T-cell (primary cell): ENCODE results near the gene MOB4. TPM values are rescaled to one million over a fixed set of nuclear protein-coding genes. Genes with fewer than 3 reads are reported as not detected.

Experiments used
- ATAC-seq, 4 experiments: fragments of 200-7000 bp in 3 of 4; fragments of 150-1000 bp in 1 of 4; cut with Tn5 transposase; replicated peaks in 1 of 4; 1 replicate in 3 of 4; 2 replicates in 1 of 4; pipeline ENCODE4 v1.10.0; 2021; ENCODE audit warnings: moderate library complexity in 3 of 4, mild to moderate bottlenecking in 2 of 4, moderate number of reproducible peaks in 1 of 4
- CTCF ChIA-PET, 2 donors: fragments of 300-600 bp; sonication (Branson Sonifier 250); formaldehyde crosslinking; loops; one replicate each; lab custom pipeline; 2022; ENCODE audit warnings: antibody characterized with exemption in 2 of 2; lab: Charles Lee
- POLR2A ChIA-PET, 2 donors: fragments of 300-600 bp; sonication (Branson Sonifier 250); formaldehyde crosslinking; loops; one replicate each; lab custom pipeline; 2022; ENCODE audit warnings: antibody characterized with exemption in 2 of 2; lab: Charles Lee
- DNase-seq, 35 experiments: peaks; one replicate each; pipeline versions ENCODE4 v3.0.0 to v3.0.0-alpha.2; 2013 to 2023
- H3K27ac ChIP-seq: one replicate; pipeline ENCODE4 v1.5.1; 2013; ENCODE audit warnings: low read length
- H3K27me3 ChIP-seq, 2 experiments: replicated peaks in 1 of 2; 1 replicate in 1 of 2; 2 replicates in 1 of 2; pipeline versions ENCODE4 v1.6.1 to v1.7.0; 2013; ENCODE audit warnings: low read length in 1 of 2, mixed read lengths in 1 of 2; ENCODE audit not compliant: control insufficient read depth in 2 of 2, insufficient read depth in 2 of 2; ENCODE audit errors: extremely low read depth in 1 of 2
- H3K36me3 ChIP-seq, 2 donors: 1 replicate in 1 of 2; 2 replicates in 1 of 2; pipeline versions ENCODE4 v1.6.1 to v1.7.0; 2013; ENCODE audit warnings: low read length in 1 of 2; ENCODE audit not compliant: control insufficient read depth in 2 of 2, insufficient read depth in 1 of 2; ENCODE audit errors: extremely low read depth in 1 of 2
- H3K4me1 ChIP-seq, 2 experiments: 1 replicate in 1 of 2; 2 replicates in 1 of 2; pipeline versions ENCODE4 v1.6.1 to v1.7.0; 2013; ENCODE audit warnings: low read length in 2 of 2, mixed read lengths in 1 of 2; ENCODE audit not compliant: insufficient read depth in 2 of 2, control insufficient read depth in 1 of 2; ENCODE audit errors: extremely low read depth in 1 of 2
- H3K4me3 ChIP-seq, 2 donors: 1 replicate in 1 of 2; 2 replicates in 1 of 2; pipeline versions ENCODE4 v1.5.1 to v1.7.0; 2013; ENCODE audit warnings: mild to moderate bottlenecking in 2 of 2, low read length in 1 of 2, moderate library complexity in 1 of 2; ENCODE audit not compliant: control insufficient read depth in 1 of 2; ENCODE audit errors: extremely low read depth in 1 of 2
- H3K9me3 ChIP-seq: 2 replicates; pipeline ENCODE4 v1.7.0; 2013
- H3K27ac Mint-ChIP-seq, 2 donors: one replicate each; pipeline ENCODE4 v1.8.0; 2020 to 2021; ENCODE audit warnings: mild to moderate bottlenecking in 2 of 2, mixed read lengths in 2 of 2
- H3K27me3 Mint-ChIP-seq, 2 donors: one replicate each; pipeline ENCODE4 v1.8.0; 2021 to 2022; ENCODE audit warnings: mixed read lengths in 2 of 2
- H3K36me3 Mint-ChIP-seq: one replicate; pipeline ENCODE4 v1.8.0; 2021; ENCODE audit warnings: mixed read lengths
- H3K4me1 Mint-ChIP-seq, 3 donors: one replicate each; pipeline ENCODE4 v1.8.0; 2020 to 2022; ENCODE audit warnings: mixed read lengths in 3 of 3, mild to moderate bottlenecking in 1 of 3
- H3K4me3 Mint-ChIP-seq, 3 donors: one replicate each; pipeline ENCODE4 v1.8.0; 2020 to 2022; ENCODE audit warnings: mild to moderate bottlenecking in 3 of 3, mixed read lengths in 3 of 3, moderate library complexity in 3 of 3
- H3K9me3 Mint-ChIP-seq, 3 donors: one replicate each; pipeline ENCODE4 v1.8.0; 2020 to 2022; ENCODE audit warnings: mixed read lengths in 3 of 3
- WGBS: methylation state at CpG from one replicate; pipeline ENCODE4 v1.1.5; 2013; ENCODE audit warnings: missing lambda C conversion rate; ENCODE audit not compliant: insufficient coverage; 5-methylcytosine and 5-hydroxymethylcytosine counted together
- total RNA-seq, 35 experiments: library from RNA in 6 of 35; stranded (reverse) in 6 of 35; fragments of 120-200 nt in 1 of 35; gene quantifications; one replicate each; pipeline versions ENCODE4 v1.2.1 to v1.2.4 and lab custom pipeline; 2013 to 2026

MOB4 gene
- total RNA-seq, 5 donors from 2014 or later (not counting 1 experiment from before 2014, with no cell fraction given): 16.6 to 20.2 (median 17.7) TPM

DNA sequence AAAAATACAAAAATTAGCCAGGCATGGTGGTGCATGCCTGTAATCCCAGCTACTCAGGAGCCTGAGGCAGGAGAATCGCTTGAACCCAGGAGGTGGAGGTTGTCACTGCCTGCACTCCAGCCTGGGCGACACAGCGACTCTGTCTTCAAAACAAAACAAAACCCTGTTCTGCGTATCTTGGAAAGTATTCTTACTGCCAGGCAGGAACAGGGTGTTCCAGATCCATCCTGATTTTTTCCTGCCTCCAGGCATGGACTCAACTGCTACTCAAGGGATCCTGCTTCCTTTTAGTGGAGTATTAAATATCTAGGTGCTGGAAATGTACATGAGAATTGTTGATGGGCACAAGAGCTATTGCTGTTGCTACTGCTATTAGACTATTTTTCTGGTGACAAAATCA, 28.5 kb upstream of the MOB4 start:
- H3K27me3 ChIP-seq: no peaks in the 10 kb centered on the region
- no peak overlapping the region for H3K4me3 ChIP-seq
- no peak overlapping the region for H3K27ac ChIP-seq
- Mint-ChIP-seq H3K27ac (peak overlapping the region in 1 of 2 donors; percentile 23), H3K36me3 (peaks cover 58% of the 10 kb centered on the region), H3K4me3 (no peak overlapping the region), H3K27me3 (no peaks in the 10 kb centered on the region), H3K4me1 (no peaks in the 10 kb centered on the region), H3K9me3 (peaks cover 0 to 4% (median 0%) of the 10 kb centered on the region in 3 donors)
- no peak for DNase-seq
- H3K9me3 ChIP-seq: no peaks in the 10 kb centered on the region
- ChIA-PET CTCF (no interaction called here), POLR2A (interaction anchor here in 1 of 2 donors (0.6 kb wide), 1 partner anchor 11 kb away, joined by 3 read pairs; no protein-coding TSS in a partner anchor)
- no peaks in the 10 kb centered on the region for H3K4me1 ChIP-seq
- no peak for ATAC-seq
- WGBS: 100% methylated on average over 2 of the region's 4 CpGs
- H3K36me3 ChIP-seq: peaks cover 10 to 61% of the 10 kb centered on the region in 2 donors

DNA sequence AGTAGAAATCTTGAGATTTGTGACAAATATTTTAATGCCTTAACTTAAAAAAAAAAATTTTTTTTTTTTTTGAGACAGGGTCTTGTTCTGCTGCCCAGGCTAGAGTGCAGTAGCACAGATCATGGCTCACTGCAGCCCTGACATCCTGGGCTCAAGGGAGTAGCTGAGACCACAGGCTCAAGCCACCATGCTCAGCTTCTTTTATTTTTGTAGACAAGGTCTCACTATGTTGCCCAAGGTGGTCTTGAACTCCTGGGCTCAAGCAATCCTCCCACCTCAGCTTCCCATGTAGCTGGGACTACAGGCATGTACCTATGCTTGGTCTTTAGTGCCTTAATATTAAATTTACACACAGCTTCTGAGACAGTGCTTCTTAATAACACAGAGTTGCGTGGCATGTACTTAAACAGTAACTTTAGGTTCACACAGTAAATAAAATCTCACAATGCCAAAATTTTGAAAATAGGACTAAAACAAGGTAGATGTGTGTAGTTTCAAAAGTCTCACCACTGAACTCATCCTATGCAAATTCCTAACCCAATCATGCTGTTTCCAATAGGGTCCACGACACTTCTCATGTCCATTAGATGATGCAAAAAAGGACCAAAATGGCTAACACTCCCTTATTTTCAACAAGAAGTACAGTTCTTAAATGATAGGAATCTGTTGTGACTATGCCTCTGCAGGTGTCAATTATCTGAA, 20.3 kb upstream of the MOB4 start:
- Mint-ChIP-seq H3K36me3 (peaks cover 42% of the 10 kb centered on the region), H3K4me1 (peaks cover 38 to 46% (median 41%) of the 10 kb centered on the region in 3 donors), H3K27ac (peak overlapping the region; percentile 15 to 98), H3K4me3 (no peak overlapping the region), H3K27me3 (no peaks in the 10 kb centered on the region), H3K9me3 (no peaks in the 10 kb centered on the region)
- no CpG with 5 or more reads among the region's 2 CpGs for WGBS
- H3K4me1 ChIP-seq: peaks cover 10 to 17% of the 10 kb centered on the region in 2 experiments
- H3K9me3 ChIP-seq: no peaks in the 10 kb centered on the region
- no peak overlapping the region for H3K27ac ChIP-seq
- ChIA-PET POLR2A (interaction anchor here (0.5 to 1.8 kb wide), 3 partner anchors 14 to 210 kb away, joined by 3 to 5 read pairs (median 3); partner anchors contain the start of gene MARS2 (in 1 of the 2)), CTCF (interaction anchor here in 1 of 2 donors (1.0 kb wide), 1 partner anchor 21 kb away, joined by 3 read pairs; no protein-coding TSS in a partner anchor)
- DNase-seq (no peak), ATAC-seq (no peak)
- no peaks in the 10 kb centered on the region for H3K27me3 ChIP-seq
- no peak overlapping the region for H3K4me3 ChIP-seq
- H3K36me3 ChIP-seq: peaks cover 0 to 63% of the 10 kb centered on the region in 2 donors

DNA sequence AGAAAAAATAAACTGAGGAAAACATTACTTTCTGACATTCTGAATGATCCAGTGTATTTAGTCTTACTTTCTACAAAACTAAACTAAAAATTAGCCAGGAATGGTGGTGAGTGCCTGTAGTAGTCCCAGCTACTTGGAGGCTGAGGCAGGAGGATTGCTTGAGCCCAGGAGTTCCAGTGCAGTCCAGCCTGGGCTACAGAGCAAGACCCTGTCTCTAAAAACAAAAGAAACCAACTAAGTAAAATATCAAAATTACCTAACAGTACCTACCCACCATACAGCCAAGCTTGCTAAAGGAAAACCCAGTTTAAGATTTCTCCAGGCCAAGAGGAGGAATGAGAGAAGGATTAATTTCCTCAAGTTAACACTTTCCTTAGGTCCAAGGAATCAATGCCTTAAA, 19.2 kb upstream of the MOB4 start:
- no peak overlapping the region for H3K4me3 ChIP-seq
- H3K27ac ChIP-seq: no peak overlapping the region

DNA sequence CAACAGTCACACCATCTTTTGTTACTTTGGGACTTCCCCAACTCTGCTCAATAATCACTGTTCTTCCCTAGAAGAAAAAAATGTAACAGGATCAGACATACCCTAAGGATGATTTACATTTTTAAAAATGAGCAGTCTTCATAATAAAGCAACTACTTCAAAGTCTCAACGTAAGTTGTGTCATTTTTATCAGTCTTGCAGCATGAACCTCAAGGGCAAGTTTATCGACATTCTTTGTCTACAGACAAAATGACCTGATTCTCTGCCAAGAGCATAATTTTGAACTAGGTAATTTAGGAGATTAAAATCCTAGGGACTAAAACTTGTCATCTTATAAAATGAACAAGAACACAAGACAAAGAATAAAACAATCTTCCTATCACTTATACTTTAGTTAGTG, 18.5 kb upstream of the MOB4 start:
- Mint-ChIP-seq H3K27me3 (no peaks in the 10 kb centered on the region), H3K27ac (peak overlapping the region; percentile 88 to 98), H3K4me3 (peak overlapping the region; percentile 92 to 97 (median 95)), H3K4me1 (peaks cover 56 to 60% (median 59%) of the 10 kb centered on the region in 3 donors), H3K36me3 (peaks cover 37% of the 10 kb centered on the region), H3K9me3 (no peaks in the 10 kb centered on the region)
- ChIA-PET POLR2A (interaction anchor here (0.6 to 1.8 kb wide), 4 partner anchors 8 to 45 kb away, joined by 3 to 5 read pairs (median 4); partner anchors contain the start of gene MOB4 (in 1 of the 2)), CTCF (interaction anchor here in 1 of 2 donors (0.5 to 0.7 kb wide), 2 partner anchors 38 to 391 kb away, joined by 3 to 4 read pairs; no protein-coding TSS in a partner anchor)
- no peak for ATAC-seq
- WGBS: no CpG with 5 or more reads among the region's 2 CpGs
- no peaks in the 10 kb centered on the region for H3K9me3 ChIP-seq
- no peak for DNase-seq
- peaks cover 0 to 50% of the 10 kb centered on the region in 2 donors for H3K36me3 ChIP-seq
- H3K27me3 ChIP-seq: no peaks in the 10 kb centered on the region
- peaks cover 22 to 30% of the 10 kb centered on the region in 2 experiments for H3K4me1 ChIP-seq
- H3K27ac ChIP-seq: peak overlapping the region; percentile 98
- no peak overlapping the region for H3K4me3 ChIP-seq

More for the DNA sequence above, 19.2 kb upstream of the MOB4 start:
- ChIA-PET CTCF (interaction anchor here in 1 of 2 donors (0.5 to 0.7 kb wide), 2 partner anchors 39 to 391 kb away, joined by 3 to 4 read pairs; no protein-coding TSS in a partner anchor), POLR2A (interaction anchor here in 1 of 2 donors (1.8 kb wide), 1 partner anchor 44 kb away, joined by 5 read pairs; no protein-coding TSS in a partner anchor)
- peaks cover 50 to 54% (median 52%) of the 10 kb centered on the region in 3 donors for H3K4me1 Mint-ChIP-seq
- H3K4me1 ChIP-seq: peaks cover 16 to 24% of the 10 kb centered on the region in 2 experiments
- peak overlapping the region in 1 of 3 donors; percentile 92 for H3K4me3 Mint-ChIP-seq
- H3K27me3 ChIP-seq: no peaks in the 10 kb centered on the region
- H3K9me3 ChIP-seq: no peaks in the 10 kb centered on the region
- no peaks in the 10 kb centered on the region for H3K9me3 Mint-ChIP-seq
- no peak for DNase-seq
- H3K36me3 ChIP-seq: peaks cover 0 to 53% of the 10 kb centered on the region in 2 donors
- no peaks in the 10 kb centered on the region for H3K27me3 Mint-ChIP-seq
- ATAC-seq: no peak
- H3K36me3 Mint-ChIP-seq: peaks cover 36% of the 10 kb centered on the region
- peak overlapping the region; percentile 48 to 98 for H3K27ac Mint-ChIP-seq

DNA sequence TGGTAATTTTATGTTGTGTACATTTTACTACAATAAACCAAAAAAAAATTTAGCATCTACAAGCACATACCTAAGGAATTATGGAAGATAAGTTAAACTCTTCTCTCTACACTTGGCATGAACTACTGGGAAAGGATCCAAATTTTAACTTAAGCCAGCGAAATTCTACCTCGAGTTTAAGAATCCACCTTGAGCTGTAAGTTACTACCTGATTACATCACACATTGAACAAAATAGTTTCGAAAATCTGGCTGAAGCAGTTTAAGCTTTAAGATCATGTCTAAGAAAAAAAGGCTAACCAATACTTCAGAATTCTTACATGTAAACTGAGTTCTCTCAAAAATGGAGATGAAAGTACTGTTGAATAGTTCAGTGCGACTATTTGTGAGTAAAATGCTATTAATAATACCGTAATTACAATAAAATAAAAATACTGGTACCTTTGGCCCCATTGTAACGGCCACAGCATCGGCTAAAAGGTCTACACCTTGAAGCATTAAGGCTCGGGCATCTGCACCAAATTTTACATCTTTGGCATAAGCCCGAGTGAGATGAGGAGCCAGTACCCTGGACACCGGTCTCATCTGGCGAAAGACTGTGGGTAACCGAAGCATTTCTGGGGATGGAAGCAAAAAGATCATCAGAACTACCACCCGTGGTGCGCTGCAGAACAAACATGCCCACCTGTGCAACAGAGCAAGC, 17.5 kb upstream of the MOB4 start:
- CTCF ChIA-PET: no interaction called here
- Mint-ChIP-seq H3K4me3 (peak overlapping the region; percentile 92 to 97 (median 95)), H3K27ac (peak overlapping the region; percentile 88 to 98), H3K9me3 (no peaks in the 10 kb centered on the region), H3K27me3 (no peaks in the 10 kb centered on the region), H3K4me1 (peaks cover 62 to 66% (median 63%) of the 10 kb centered on the region in 3 donors), H3K36me3 (peaks cover 35% of the 10 kb centered on the region)
- Histone ChIP-seq H3K27ac (peak overlapping the region; percentile 98), H3K4me1 (peaks cover 23 to 31% of the 10 kb centered on the region in 2 experiments), H3K27me3 (no peaks in the 10 kb centered on the region), H3K4me3 (peak overlapping the region; percentile 64 to 91), H3K9me3 (no peaks in the 10 kb centered on the region), H3K36me3 (peaks cover 0 to 41% of the 10 kb centered on the region in 2 donors)
- WGBS: 5% methylated on average over 9 of the region's 14 CpGs
- POLR2A ChIA-PET: interaction anchor here (0.6 to 2.7 kb wide), 10 partner anchors 8 to 214 kb away, joined by 3 to 36 read pairs (median 4); partner anchors contain the start of genes MOB4 (in 2 of the 2), COQ10B (in 1 of the 2) and SF3B1 (in 1 of the 2)
- DNase-seq (peak in 2 of 35 experiments; percentile 18), ATAC-seq (no peak)
